SH-SY5Y (cell line): Measurements from ENCODE around the gene SND1.

ENCODE experiments used
- GATA2 ChIP-seq: IDR thresholded peaks from 2 replicates; pipeline ENCODE4 v1.6.1; 2011; ENCODE audit warnings: mild to moderate bottlenecking, low read depth, low read length
- GATA3 ChIP-seq: IDR thresholded peaks from 2 replicates; pipeline ENCODE4 v1.6.1; 2011; ENCODE audit warnings: low read depth, mild to moderate bottlenecking, low read length, moderate library complexity

- no peak for TF ChIP-seq GATA3
- no peak for TF ChIP-seq GATA2
Measured at GRCh38 chr7:127791446-127792189, 139.6 kb downstream of the SND1 start.
